MCF 10A (cell line): ENCODE results near the gene MTARC2. TPM values are rescaled to one million over a fixed set of nuclear protein-coding genes. Genes with fewer than 3 reads are reported as not detected.
A peak's percentile ranks its signal among the peaks of the same experiment; 100 is the strongest.

Experiments used
- BruUV-seq: library from RNA; stranded (reverse); fragments of 400-500 nt; replicated peaks from 2 replicates; lab custom pipeline; 2021; lab: Mats Ljungman, UMichigan
- CTCF ChIA-PET: fragments of 300-600 bp; sonication (Branson Sonifier 250); formaldehyde crosslinking; extraction: SDS; loops from one replicate; lab custom pipeline; 2021; ENCODE audit warnings: antibody characterized with exemption, inconsistent platforms; lab: Yijun Ruan, JAX
- POLR2A ChIA-PET: fragments of 300-600, 350-650 bp; sonication (Branson Sonifier 250); formaldehyde crosslinking; extraction: SDS; loops from one replicate; lab custom pipeline; 2020; ENCODE audit warnings: antibody characterized with exemption, inconsistent platforms; lab: Yijun Ruan, JAX
- DNase-seq: peaks from one replicate; pipeline ENCODE4 v3.0.0-alpha.2; 2018; ENCODE audit not compliant: unreplicated experiment
- H3K27ac Mint-ChIP-seq: one replicate; pipeline ENCODE4 v1.8.0; 2022; ENCODE audit warnings: mild to moderate bottlenecking, low read depth, mixed read lengths; ENCODE audit not compliant: unreplicated experiment
- H3K27me3 Mint-ChIP-seq: one replicate; pipeline ENCODE4 v1.8.0; 2022; ENCODE audit warnings: mixed read lengths; ENCODE audit not compliant: insufficient read depth, unreplicated experiment
- H3K36me3 Mint-ChIP-seq: one replicate; pipeline ENCODE4 v1.8.0; 2022; ENCODE audit warnings: mild to moderate bottlenecking, moderate library complexity, mixed read lengths; ENCODE audit not compliant: insufficient read depth, unreplicated experiment
- H3K4me1 Mint-ChIP-seq: one replicate; pipeline ENCODE4 v1.8.0; 2022; ENCODE audit warnings: mixed read lengths; ENCODE audit not compliant: insufficient read depth, unreplicated experiment
- H3K4me3 Mint-ChIP-seq: one replicate; pipeline ENCODE4 v1.8.0; 2022; ENCODE audit warnings: mild to moderate bottlenecking, moderate library complexity, mixed read lengths; ENCODE audit not compliant: unreplicated experiment
- H3K9me3 Mint-ChIP-seq: one replicate; pipeline ENCODE4 v1.8.0; 2022; ENCODE audit warnings: mixed read lengths; ENCODE audit not compliant: unreplicated experiment
- CTCF ChIP-seq: fragments of 200-600 bp; IDR thresholded peaks from one replicate; pipeline ENCODE4 v1.8.0; 2022; ENCODE audit warnings: antibody characterized with exemption, mild to moderate bottlenecking; ENCODE audit not compliant: unreplicated experiment
- intact Hi-C: fragments of 100-400 bp; cut with micrococcal nuclease; formaldehyde crosslinking; loops from 2 replicates; pipeline ENCODE4 v1.14.1; 2022
- total RNA-seq: library from RNA; stranded (reverse); gene quantifications from 2 replicates; pipeline ENCODE4 v1.2.3, GENCODE V29; 2022

MTARC2 gene
- total RNA-seq, 1 experiment from 2014 or later = 5.2 TPM

GRCh38 chr1:220700556-220701179 lies 47.5 kb upstream of the MTARC2 start:
- intact Hi-C loops = no loop called here
- H3K4me3 Mint-ChIP-seq = no peak overlapping the region
- DNase-seq = peak; percentile 28
- no peaks in the 10 kb centered on the region for H3K4me1 Mint-ChIP-seq
- TF ChIP-seq CTCF = no peak
- BruUV-seq = no TSS peak
- H3K9me3 Mint-ChIP-seq = no peaks in the 10 kb centered on the region
- no peaks in the 10 kb centered on the region for H3K27me3 Mint-ChIP-seq
- POLR2A ChIA-PET = no interaction called here
- CTCF ChIA-PET = interaction anchor here (0.6 to 3.2 kb wide), 7 partner anchors 11 to 483 kb away, joined by 3 to 12 read pairs (median 4); no protein-coding TSS in a partner anchor
- H3K36me3 Mint-ChIP-seq = peaks cover 6% of the 10 kb centered on the region
- no peak overlapping the region for H3K27ac Mint-ChIP-seq

GRCh38 chr1:220701974-220702373 lies 46.1 kb upstream of the MTARC2 start:
- Mint-ChIP-seq H3K27me3 (no peaks in the 10 kb centered on the region), H3K4me1 (no peaks in the 10 kb centered on the region), H3K9me3 (no peaks in the 10 kb centered on the region), H3K4me3 (no peak overlapping the region), H3K36me3 (peaks cover 6% of the 10 kb centered on the region), H3K27ac (no peak overlapping the region)
- intact Hi-C loops = no loop called here
- no peak for TF ChIP-seq CTCF
- ChIA-PET CTCF (interaction anchor here (0.6 to 3.7 kb wide), 12 partner anchors 10 to 484 kb away, joined by 3 to 28 read pairs (median 4); partner anchors contain the start of gene C1orf115), POLR2A (interaction anchor here (0.6 to 1.0 kb wide), 3 partner anchors 8 to 177 kb away, joined by 3 read pairs; no protein-coding TSS in a partner anchor)
- BruUV-seq = no TSS peak
- DNase-seq = no peak

GRCh38 chr1:220702733-220703270 lies 45.3 kb upstream of the MTARC2 start:
- BruUV-seq = no TSS peak
- TF ChIP-seq CTCF = no peak
- Mint-ChIP-seq H3K9me3 (no peaks in the 10 kb centered on the region), H3K27ac (no peak overlapping the region), H3K4me1 (no peaks in the 10 kb centered on the region), H3K36me3 (peaks cover 6% of the 10 kb centered on the region), H3K4me3 (no peak overlapping the region), H3K27me3 (no peaks in the 10 kb centered on the region)
- peak; percentile 41 for DNase-seq
- intact Hi-C loops = no loop called here
- ChIA-PET CTCF (interaction anchor here (0.6 to 3.7 kb wide), 12 partner anchors 9 to 1879 kb away, joined by 3 to 28 read pairs (median 4); partner anchors contain the start of gene C1orf115), POLR2A (interaction anchor here (0.9 to 1.0 kb wide), 2 partner anchors 9 to 53 kb away, joined by 3 read pairs; no protein-coding TSS in a partner anchor)

GRCh38 chr1:220703305-220703704 lies 44.8 kb upstream of the MTARC2 start:
- Mint-ChIP-seq H3K27ac (no peak overlapping the region), H3K4me1 (no peaks in the 10 kb centered on the region)
- no TSS peak for BruUV-seq

More at GRCh38 chr1:220703305-220703704, 44.8 kb upstream of the MTARC2 start:
- POLR2A ChIA-PET = interaction anchor here (0.6 to 0.9 kb wide), 2 partner anchors 53 to 361 kb away, joined by 3 read pairs; no protein-coding TSS in a partner anchor
- H3K9me3 Mint-ChIP-seq = no peaks in the 10 kb centered on the region
- no peak overlapping the region for H3K4me3 Mint-ChIP-seq
- no peak for DNase-seq
- intact Hi-C loops = no loop called here
- no peak for TF ChIP-seq CTCF
- H3K36me3 Mint-ChIP-seq = peaks cover 6% of the 10 kb centered on the region
- CTCF ChIA-PET = interaction anchor here (0.6 to 3.7 kb wide), 11 partner anchors 9 to 1880 kb away, joined by 3 to 28 read pairs (median 4); partner anchors contain the start of gene C1orf115
- no peaks in the 10 kb centered on the region for H3K27me3 Mint-ChIP-seq
